Colon (tissue), 2 donors: ENCODE data around the gene ADGRG4.
"Not testable (repeated sequence)": the region's sequence is repeated elsewhere in the genome, so short reads cannot be mapped to it uniquely, and the experiment has no call there.

Source experiments
- FAIRE-seq: peaks from 2 replicates; lab custom pipeline; 2012; peaks lifted over from hg19 to GRCh38; lab: Jason Lieb, UNC
- donor health status: control.
- donor health status: control.

The ADGRG4 gene, protein sequence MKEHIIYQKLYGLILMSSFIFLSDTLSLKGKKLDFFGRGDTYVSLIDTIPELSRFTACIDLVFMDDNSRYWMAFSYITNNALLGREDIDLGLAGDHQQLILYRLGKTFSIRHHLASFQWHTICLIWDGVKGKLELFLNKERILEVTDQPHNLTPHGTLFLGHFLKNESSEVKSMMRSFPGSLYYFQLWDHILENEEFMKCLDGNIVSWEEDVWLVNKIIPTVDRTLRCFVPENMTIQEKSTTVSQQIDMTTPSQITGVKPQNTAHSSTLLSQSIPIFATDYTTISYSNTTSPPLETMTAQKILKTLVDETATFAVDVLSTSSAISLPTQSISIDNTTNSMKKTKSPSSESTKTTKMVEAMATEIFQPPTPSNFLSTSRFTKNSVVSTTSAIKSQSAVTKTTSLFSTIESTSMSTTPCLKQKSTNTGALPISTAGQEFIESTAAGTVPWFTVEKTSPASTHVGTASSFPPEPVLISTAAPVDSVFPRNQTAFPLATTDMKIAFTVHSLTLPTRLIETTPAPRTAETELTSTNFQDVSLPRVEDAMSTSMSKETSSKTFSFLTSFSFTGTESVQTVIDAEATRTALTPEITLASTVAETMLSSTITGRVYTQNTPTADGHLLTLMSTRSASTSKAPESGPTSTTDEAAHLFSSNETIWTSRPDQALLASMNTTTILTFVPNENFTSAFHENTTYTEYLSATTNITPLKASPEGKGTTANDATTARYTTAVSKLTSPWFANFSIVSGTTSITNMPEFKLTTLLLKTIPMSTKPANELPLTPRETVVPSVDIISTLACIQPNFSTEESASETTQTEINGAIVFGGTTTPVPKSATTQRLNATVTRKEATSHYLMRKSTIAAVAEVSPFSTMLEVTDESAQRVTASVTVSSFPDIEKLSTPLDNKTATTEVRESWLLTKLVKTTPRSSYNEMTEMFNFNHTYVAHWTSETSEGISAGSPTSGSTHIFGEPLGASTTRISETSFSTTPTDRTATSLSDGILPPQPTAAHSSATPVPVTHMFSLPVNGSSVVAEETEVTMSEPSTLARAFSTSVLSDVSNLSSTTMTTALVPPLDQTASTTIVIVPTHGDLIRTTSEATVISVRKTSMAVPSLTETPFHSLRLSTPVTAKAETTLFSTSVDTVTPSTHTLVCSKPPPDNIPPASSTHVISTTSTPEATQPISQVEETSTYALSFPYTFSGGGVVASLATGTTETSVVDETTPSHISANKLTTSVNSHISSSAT (N-terminal part only)

GRCh38 chrX:136300721-136301120 lies at the start of gene ADGRG4:
TSS of gene ADGRG4 (plus strand) at chrX:136300963. CDS start at chrX:136308778, 7,815 bp downstream.
- not testable (repeated sequence) for FAIRE-seq

- no peak for FAIRE-seq
Measured at GRCh38 chrX:136251041-136251991, 49.4 kb upstream of the ADGRG4 start, which contains the start of gene MAP7D3. TSS of gene MAP7D3 (minus strand) at chrX:136251400. CDS start at chrX:136251358, 42 bp downstream.

- FAIRE-seq: no peak
Measured at GRCh38 chrX:136255541-136255940, 45.2 kb upstream of the ADGRG4 start.

GRCh38 chrX:136256026-136256425 lies 44.7 kb upstream of the ADGRG4 start:
- FAIRE-seq: no peak

DNA sequence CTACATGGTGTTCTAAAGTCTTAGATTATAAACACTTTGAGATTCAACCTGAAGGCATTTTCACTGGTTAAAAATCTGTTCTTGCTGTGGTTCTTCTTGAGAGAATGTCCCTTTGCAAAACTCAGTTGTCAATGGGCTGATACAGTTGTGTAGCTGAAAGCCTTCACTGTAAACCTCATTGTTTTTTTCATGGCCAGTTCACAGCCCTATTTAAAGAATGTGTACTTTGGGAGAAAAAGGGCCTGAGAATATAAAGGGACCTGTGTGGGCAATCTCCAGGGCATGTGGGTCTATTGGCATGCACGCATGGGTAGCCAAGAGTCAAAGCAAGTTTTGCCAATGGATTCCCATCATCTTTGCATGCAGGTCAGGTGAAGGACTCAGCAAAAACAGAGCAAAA lies 41.8 kb upstream of the ADGRG4 start:
- FAIRE-seq: no peak

DNA sequence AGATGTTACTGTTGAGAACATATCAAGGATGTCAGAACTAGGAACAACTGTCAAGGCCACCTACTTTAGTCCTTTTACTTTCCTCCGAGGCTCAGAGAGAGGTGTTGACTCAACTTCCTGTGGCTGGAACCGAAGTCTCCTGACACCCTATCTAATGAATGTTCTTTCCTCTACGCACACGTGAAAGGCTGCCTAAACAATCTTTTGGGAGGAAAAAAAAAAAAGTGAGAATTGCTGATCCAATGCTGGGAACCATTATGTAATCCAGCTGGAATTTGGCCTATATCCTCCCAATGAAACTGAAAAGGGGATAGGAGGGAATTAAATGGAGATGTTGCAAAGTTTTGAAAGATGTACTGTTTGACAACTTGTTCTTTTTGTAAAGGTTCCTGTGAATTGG lies 41.2 kb upstream of the ADGRG4 start:
- FAIRE-seq: no peak

- no peak for FAIRE-seq
Measured at GRCh38 chrX:136260776-136261175, 40.0 kb upstream of the ADGRG4 start.

- no peak for FAIRE-seq
Measured at GRCh38 chrX:136261321-136261720, 39.4 kb upstream of the ADGRG4 start.

DNA sequence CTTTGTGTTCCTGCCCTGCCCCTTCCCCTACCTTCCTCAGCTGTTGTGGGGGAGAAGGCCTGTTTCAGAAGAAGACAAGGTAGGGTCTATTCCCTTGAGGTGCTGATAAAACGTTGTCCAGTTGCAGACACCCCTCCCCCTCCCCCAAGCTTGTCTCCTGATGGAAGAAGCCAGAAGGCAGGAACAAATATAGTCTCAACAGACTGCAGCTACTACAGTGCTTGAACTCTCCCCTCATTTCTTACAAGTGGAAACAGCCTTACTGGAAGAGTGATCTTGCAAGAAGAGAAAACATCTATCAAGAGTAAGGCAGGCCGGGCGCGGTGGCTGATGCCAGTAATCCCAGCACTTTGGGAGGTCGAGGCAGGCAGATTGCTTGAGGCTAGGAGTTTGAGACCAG lies 38.5 kb upstream of the ADGRG4 start:
- FAIRE-seq: no peak

DNA sequence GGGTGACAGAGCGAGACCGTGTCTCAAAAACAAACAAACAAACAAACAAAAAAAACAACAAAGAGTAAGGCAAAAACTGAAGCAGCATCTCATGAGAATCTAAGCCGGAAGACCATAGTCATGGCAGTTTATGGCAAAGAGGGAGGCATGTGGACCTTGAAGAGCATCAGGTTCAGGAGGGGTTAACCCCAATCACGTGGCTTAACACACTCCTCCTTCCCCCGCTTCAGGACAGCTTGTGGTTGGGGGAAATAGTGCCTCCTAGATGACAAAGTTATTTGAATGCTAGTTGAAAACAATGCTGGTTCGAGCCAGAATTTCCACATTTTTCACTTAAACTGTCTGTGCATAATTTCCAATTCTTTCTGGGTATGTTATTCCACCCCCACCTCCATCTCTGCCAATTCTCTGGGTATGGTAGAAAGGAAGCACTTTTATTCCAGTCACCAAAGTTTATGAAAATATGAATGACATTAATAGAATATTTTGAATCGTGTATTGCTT lies 37.9 kb upstream of the ADGRG4 start:
- FAIRE-seq: no peak

GRCh38 chrX:136266828-136267227 lies 33.9 kb upstream of the ADGRG4 start:
- FAIRE-seq: no peak

- no peak for FAIRE-seq
Measured at GRCh38 chrX:136268051-136269048, 32.4 kb upstream of the ADGRG4 start.

DNA sequence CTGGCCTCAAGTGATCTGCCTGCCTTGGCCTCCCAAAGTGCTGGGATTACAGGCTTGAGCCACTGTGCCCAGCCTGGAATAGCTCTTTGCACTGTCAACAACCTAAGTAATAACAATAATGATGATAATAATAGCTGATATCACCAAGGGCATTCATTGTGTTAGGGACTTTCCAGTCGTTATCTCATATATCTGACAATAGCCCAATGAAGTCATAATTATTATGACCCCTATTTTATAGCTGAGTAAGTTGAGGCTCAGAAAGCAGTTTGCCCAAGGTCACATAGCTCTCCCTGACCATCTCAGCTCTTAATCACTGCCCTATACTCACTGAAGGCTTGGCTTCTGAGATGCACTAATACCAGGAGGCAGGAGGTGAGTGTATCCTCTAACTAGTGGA lies 30.8 kb upstream of the ADGRG4 start:
- FAIRE-seq: no peak

DNA sequence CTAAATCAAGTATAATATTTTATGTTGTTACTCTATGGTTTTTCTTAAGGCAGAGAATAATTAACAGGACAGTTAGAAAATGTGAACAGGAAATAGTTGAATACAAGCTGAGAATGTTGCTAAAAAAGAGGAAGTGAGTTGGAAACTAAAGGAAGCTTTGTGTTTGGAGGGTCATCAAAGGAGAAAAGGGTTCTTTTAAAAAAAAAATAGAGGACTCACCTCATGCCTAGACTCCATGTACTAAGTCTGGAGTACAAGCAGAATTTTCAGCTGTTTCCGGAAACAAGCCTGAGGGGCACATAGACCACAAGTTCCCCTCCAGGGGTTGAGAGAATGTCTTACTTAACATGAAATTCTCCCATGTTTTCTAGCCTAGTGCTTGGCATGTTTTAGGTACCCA lies 29.5 kb upstream of the ADGRG4 start:
- FAIRE-seq: no peak

DNA sequence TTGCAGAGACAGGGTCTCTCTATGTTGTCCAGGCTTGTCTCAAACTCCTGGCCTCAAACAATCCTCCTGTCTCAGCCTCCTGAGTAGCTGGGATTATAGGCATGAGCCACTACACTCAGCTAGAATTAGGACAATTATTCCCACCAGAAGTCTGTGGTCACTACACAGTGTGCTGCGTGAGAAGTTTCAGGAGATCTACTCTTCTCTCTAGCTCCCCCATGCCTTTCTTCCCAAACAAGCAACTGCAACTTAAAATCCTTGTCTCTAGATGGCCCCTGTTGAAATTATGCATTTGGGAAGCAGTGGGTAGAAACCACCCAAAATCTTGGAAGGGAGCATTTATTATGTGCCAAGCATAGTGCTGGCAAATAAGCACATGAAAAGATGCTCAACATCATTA lies 28.4 kb upstream of the ADGRG4 start:
- no peak for FAIRE-seq

GRCh38 chrX:136273986-136274385 lies 26.8 kb upstream of the ADGRG4 start:
- no peak for FAIRE-seq

DNA sequence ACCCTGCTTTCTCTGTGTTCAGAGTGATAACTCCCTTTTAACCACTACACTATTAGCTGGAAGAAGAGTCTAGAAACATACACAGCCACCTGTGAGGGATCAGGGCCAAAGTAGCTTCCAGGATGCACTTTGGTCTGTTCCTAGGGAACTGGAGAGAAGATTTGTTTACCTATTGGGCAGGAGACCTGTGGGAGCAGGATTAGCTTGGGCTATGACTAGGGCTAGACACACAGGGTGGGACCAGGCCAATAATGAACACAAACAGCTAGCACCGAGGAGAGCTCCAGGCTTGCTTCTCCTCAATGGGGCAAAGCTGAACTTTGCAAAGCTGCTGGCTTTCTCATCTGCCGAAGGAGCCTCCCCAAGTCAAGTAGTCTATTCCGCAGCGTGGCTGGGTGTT lies 25.2 kb upstream of the ADGRG4 start:
- no peak for FAIRE-seq

DNA sequence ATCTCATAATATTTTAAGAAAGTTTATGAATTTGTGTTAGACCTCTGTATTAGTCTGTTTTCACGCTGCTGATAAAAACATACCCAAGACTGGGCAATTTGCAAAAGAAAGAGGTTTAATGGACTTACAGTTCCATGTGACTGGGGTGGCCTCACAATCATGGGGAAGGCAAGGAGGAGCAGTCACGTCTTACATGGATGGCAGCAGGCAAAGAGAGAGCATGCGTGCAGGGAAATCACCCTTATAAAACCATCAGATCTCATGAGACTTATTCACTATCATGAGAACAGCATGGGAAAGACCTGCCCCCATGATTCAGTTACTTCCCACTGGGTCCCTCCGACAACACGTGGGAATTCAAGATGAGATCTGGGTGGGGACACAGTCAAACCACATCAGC lies 14.4 kb upstream of the ADGRG4 start:
- FAIRE-seq: not testable (repeated sequence)

- no peak for FAIRE-seq
Measured at GRCh38 chrX:136291824-136292223, 8.9 kb upstream of the ADGRG4 start.

GRCh38 chrX:136292656-136293055 lies 8.1 kb upstream of the ADGRG4 start:
- FAIRE-seq: no peak
